ENCODE results near the gene NFIB.

GRCh38 chr9:14103115-14103514 is 210.8 kb downstream of the NFIB start:
- TF ChIP-seq POLR2AphosphoS5 (IDR thresholded peaks at IDR 0.05) (no peak), POLR2A (IDR thresholded peaks at IDR 0.05) (no peak)
- TF ChIP-seq, protein P1, sequence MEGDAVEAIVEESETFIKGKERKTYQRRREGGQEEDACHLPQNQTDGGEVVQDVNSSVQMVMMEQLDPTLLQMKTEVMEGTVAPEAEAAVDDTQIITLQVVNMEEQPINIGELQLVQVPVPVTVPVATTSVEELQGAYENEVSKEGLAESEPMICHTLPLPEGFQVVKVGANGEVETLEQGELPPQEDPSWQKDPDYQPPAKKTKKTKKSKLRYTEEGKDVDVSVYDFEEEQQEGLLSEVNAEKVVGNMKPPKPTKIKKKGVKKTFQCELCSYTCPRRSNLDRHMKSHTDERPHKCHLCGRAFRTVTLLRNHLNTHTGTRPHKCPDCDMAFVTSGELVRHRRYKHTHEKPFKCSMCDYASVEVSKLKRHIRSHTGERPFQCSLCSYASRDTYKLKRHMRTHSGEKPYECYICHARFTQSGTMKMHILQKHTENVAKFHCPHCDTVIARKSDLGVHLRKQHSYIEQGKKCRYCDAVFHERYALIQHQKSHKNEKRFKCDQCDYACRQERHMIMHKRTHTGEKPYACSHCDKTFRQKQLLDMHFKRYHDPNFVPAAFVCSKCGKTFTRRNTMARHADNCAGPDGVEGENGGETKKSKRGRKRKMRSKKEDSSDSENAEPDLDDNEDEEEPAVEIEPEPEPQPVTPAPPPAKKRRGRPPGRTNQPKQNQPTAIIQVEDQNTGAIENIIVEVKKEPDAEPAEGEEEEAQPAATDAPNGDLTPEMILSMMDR (IDR thresholded peaks at IDR 0.05): no peak
